Liver (tissue), 9 donors: ENCODE measurements around the gene HSD17B11. TPM values are rescaled to one million over a fixed set of nuclear protein-coding genes. Genes with fewer than 3 reads are reported as not detected.

ENCODE experiments used
- DNase-seq: peaks from one replicate; pipeline ENCODE4 v3.0.0-alpha.2; 2017; ENCODE audit warnings: low spot score
- H3K27ac ChIP-seq, 2 donors: one replicate each; pipeline ENCODE4 v1.7.0; 2013; ENCODE audit warnings: inconsistent platforms in 2 of 2, low read length in 2 of 2, control low read depth in 1 of 2, low read depth in 1 of 2, mild to moderate bottlenecking in 1 of 2
- H3K27me3 ChIP-seq, 4 donors: one replicate each; pipeline versions ENCODE4 v1.6.1 to v1.7.0; 2013; ENCODE audit warnings: low read length in 3 of 4, inconsistent platforms in 1 of 4, mild to moderate bottlenecking in 1 of 4, moderate library complexity in 1 of 4; ENCODE audit not compliant: control insufficient read depth in 4 of 4, insufficient read depth in 4 of 4
- H3K36me3 ChIP-seq, 4 donors: one replicate each; pipeline versions ENCODE4 v1.6.1 to v1.7.0; 2013; ENCODE audit warnings: low read length in 3 of 4, mild to moderate bottlenecking in 3 of 4, low read depth in 1 of 4, moderate library complexity in 1 of 4; ENCODE audit not compliant: control insufficient read depth in 4 of 4, insufficient read depth in 3 of 4
- H3K4me1 ChIP-seq, 4 donors: one replicate each; pipeline versions ENCODE4 v1.6.1 to v1.7.0; 2013; ENCODE audit warnings: low read length in 3 of 4, mild to moderate bottlenecking in 3 of 4, moderate library complexity in 1 of 4; ENCODE audit not compliant: control insufficient read depth in 4 of 4, insufficient read depth in 4 of 4
- H3K4me3 ChIP-seq, 3 donors: one replicate each; pipeline versions ENCODE4 v1.6.1 to v1.7.0; 2013; ENCODE audit warnings: low read length in 3 of 3, control low read depth in 1 of 3, low read depth in 1 of 3, mild to moderate bottlenecking in 1 of 3
- H3K9ac ChIP-seq, 2 donors: one replicate each; pipeline ENCODE4 v1.7.0; 2013; ENCODE audit warnings: low read length in 2 of 2, mild to moderate bottlenecking in 2 of 2, moderate library complexity in 2 of 2, control low read depth in 1 of 2, low read depth in 1 of 2
- H3K9me3 ChIP-seq, 4 donors: one replicate each; pipeline versions ENCODE4 v1.6.1 to v1.7.0; 2013; ENCODE audit warnings: low read length in 3 of 4; ENCODE audit not compliant: control insufficient read depth in 4 of 4
- ATF3 ChIP-seq: IDR thresholded peaks from 2 replicates; pipeline ENCODE4 v1.6.1; 2016; ENCODE audit warnings: antibody characterized with exemption
- EGR1 ChIP-seq, 2 donors: IDR thresholded peaks; 2 replicates each; pipeline ENCODE4 v1.6.1; 2016 to 2018; ENCODE audit warnings: antibody characterized with exemption in 2 of 2, low read depth in 2 of 2
- FOXA1 ChIP-seq: IDR thresholded peaks from 2 replicates; pipeline ENCODE4 v1.6.1; 2016; ENCODE audit warnings: antibody characterized with exemption
- HNF4A ChIP-seq, 2 donors: conservative IDR thresholded peaks; 2 replicates each; pipeline ENCODE4 v1.6.1; 2016; ENCODE audit warnings: antibody characterized with exemption in 2 of 2, mild to moderate bottlenecking in 2 of 2
- NR2F2 ChIP-seq: IDR thresholded peaks from 2 replicates; pipeline ENCODE4 v1.6.1; 2016; ENCODE audit warnings: antibody characterized with exemption
- RAD21 ChIP-seq, 2 donors: IDR thresholded peaks; 2 replicates each; pipeline ENCODE4 v1.6.1; 2016; ENCODE audit warnings: antibody characterized with exemption in 2 of 2, mild to moderate bottlenecking in 2 of 2
- RXRA ChIP-seq, 2 donors: IDR thresholded peaks; 2 replicates each; pipeline ENCODE4 v1.6.1; 2017 to 2018; ENCODE audit warnings: antibody characterized with exemption in 2 of 2, mild to moderate bottlenecking in 1 of 2
- SP1 ChIP-seq: IDR thresholded peaks from 2 replicates; pipeline ENCODE4 v1.6.1; 2018; ENCODE audit warnings: antibody characterized with exemption, mild to moderate bottlenecking
- TAF1 ChIP-seq: conservative IDR thresholded peaks from 2 replicates; pipeline ENCODE4 v1.6.1; 2016; ENCODE audit warnings: antibody characterized with exemption, mild to moderate bottlenecking
- YY1 ChIP-seq: IDR thresholded peaks from 2 replicates; pipeline ENCODE4 v1.6.1; 2016; ENCODE audit warnings: antibody characterized with exemption, mild to moderate bottlenecking
- WGBS: extraction: QIAGEN DNeasy Blood & Tissue Kit; methylation state at CpG from one replicate; pipeline ENCODE4 v1.1.7; 2013; 5-methylcytosine and 5-hydroxymethylcytosine counted together
- polyA plus RNA-seq, 2 donors: library from polyadenylated mRNA; stranded (reverse) in 1 of 2; unstranded in 1 of 2; fragments of 200-250 nt in 1 of 2; fragments of >200 nt in 1 of 2; fragmentation: Nextera tagmentation in 1 of 2; extraction: Ambion mirVana in 1 of 2; gene quantifications; one replicate each; pipeline versions ENCODE4 v1.2.1 to v1.2.3, GENCODE V29; 2013 to 2015
- total RNA-seq, 2 donors: library from RNA; depleted of rRNA; stranded (reverse); fragments of >200 nt; gene quantifications; one replicate each; pipeline ENCODE4 v1.2.3, GENCODE V29; 2014
- TF ChIP-seq, protein P1 (sequence below): IDR thresholded peaks from 2 replicates; pipeline ENCODE4 v1.6.1; 2016; ENCODE audit warnings: antibody characterized with exemption
- TF ChIP-seq, protein P2 (sequence below): IDR thresholded peaks from 2 replicates; pipeline ENCODE4 v1.6.1; 2016; ENCODE audit warnings: antibody characterized with exemption
- donor health status: healthy.
- donor health status: healthy.
- donor health status: healthy.
- donor health status: healthy.
- donor health status: healthy.

The HSD17B11 gene
- total and polyA plus RNA-seq, 4 donors = 94.8 to 133 (median 115) TPM

DNA sequence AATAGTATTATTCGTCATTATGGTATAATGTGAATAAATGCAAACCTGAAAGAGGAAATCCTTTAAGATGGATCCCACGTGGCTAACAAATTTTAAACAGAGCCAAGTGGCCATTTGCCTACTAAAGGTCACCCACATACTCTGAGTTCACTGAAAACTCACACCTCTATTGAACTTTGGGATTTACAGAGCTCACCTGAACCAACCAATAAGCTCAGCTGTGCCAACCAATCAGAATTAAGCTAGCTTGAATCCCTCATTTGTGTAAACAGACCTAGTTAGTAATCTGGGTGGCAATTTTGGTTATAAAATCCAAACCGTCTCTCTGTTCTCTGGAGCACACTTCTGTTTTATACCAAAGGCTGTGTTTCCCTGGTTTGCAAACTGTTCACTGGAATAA lies 26.0 kb upstream of the HSD17B11 start (continued):
- TF ChIP-seq TAF1 (no peak), RXRA (IDR thresholded peaks at IDR 0.05) (peak; percentile 95)

- Histone ChIP-seq H3K27ac (no peak overlapping the region), H3K4me3 (no peak overlapping the region), H3K9me3 (no peaks in the 10 kb centered on the region), H3K36me3 (no peaks in the 10 kb centered on the region), H3K4me1 (peaks cover 5 to 42% (median 26%) of the 10 kb centered on the region in 4 donors), H3K27me3 (no peaks in the 10 kb centered on the region), H3K9ac (no peak overlapping the region)
- no peak for DNase-seq
- TF ChIP-seq FOXA1 (no peak), NR2F2 (no peak), RAD21 (IDR thresholded peaks at IDR 0.05) (no peak), HNF4A (conservative IDR thresholded peaks at IDR 0.05) (no peak)
Observed at GRCh38 chr4:87414816-87415215, 23.8 kb upstream of the HSD17B11 start.

DNA sequence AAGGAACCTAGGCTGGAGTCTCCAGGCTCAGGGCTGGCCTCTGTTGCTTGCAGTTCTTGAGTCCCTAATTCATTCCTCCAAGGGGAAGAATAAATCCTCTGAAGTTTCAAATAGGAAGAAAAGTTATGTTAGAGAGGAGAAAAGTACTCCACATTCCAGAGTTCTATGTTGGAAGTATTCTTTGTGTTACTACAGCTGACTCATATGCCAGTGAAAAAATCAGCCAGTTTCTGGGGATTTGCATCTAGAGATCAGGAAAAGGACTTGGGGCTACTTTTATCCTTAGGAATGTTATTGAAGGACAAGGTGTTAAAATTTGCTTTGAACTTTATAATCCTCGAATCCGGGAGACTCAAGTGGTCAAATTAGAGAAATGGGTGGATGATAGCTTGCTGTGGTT lies 19.7 kb upstream of the HSD17B11 start:
- no peak for TF ChIP-seq RXRA (IDR thresholded peaks at IDR 0.05)
- TF ChIP-seq, protein P1, sequence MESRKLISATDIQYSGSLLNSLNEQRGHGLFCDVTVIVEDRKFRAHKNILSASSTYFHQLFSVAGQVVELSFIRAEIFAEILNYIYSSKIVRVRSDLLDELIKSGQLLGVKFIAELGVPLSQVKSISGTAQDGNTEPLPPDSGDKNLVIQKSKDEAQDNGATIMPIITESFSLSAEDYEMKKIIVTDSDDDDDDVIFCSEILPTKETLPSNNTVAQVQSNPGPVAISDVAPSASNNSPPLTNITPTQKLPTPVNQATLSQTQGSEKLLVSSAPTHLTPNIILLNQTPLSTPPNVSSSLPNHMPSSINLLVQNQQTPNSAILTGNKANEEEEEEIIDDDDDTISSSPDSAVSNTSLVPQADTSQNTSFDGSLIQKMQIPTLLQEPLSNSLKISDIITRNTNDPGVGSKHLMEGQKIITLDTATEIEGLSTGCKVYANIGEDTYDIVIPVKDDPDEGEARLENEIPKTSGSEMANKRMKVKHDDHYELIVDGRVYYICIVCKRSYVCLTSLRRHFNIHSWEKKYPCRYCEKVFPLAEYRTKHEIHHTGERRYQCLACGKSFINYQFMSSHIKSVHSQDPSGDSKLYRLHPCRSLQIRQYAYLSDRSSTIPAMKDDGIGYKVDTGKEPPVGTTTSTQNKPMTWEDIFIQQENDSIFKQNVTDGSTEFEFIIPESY = no peak
- Histone ChIP-seq H3K9me3 (no peaks in the 10 kb centered on the region), H3K27ac (no peak overlapping the region), H3K36me3 (no peaks in the 10 kb centered on the region), H3K27me3 (no peaks in the 10 kb centered on the region), H3K4me3 (no peak overlapping the region), H3K4me1 (peaks cover 6 to 21% (median 13%) of the 10 kb centered on the region in 4 donors), H3K9ac (no peak overlapping the region)
- 91% methylated on average over 2 of the region's 2 CpGs for WGBS
- no peak for DNase-seq

- 47% methylated on average over 2 of the region's 2 CpGs for whole genome bisulfite sequencing
- H3K4me3 ChIP-seq = no peak overlapping the region
- TF ChIP-seq YY1 (no peak), ATF3 (no peak), SP1 (no peak), EGR1 (IDR thresholded peaks at IDR 0.05; ENCODE audit: low read depth in 2 of 2) (no peak), NR2F2 (no peak)
- TF ChIP-seq, protein P1 = no peak
- TF ChIP-seq, protein P2, sequence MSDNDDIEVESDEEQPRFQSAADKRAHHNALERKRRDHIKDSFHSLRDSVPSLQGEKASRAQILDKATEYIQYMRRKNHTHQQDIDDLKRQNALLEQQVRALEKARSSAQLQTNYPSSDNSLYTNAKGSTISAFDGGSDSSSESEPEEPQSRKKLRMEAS = no peak
- H3K9ac ChIP-seq = no peak overlapping the region
- H3K27ac ChIP-seq = no peak overlapping the region
- no peaks in the 10 kb centered on the region for H3K9me3 ChIP-seq
- no peaks in the 10 kb centered on the region for H3K36me3 ChIP-seq
- H3K27me3 ChIP-seq = no peaks in the 10 kb centered on the region
- no peak for DNase-seq
- H3K4me1 ChIP-seq = peaks cover 6 to 21% (median 13%) of the 10 kb centered on the region in 4 donors
Observed at GRCh38 chr4:87410157-87410556, 19.2 kb upstream of the HSD17B11 start.
